Subcutaneous adipose tissue (tissue), 4 donors: ENCODE data around the gene F2RL3. TPM values are rescaled to one million over a fixed set of nuclear protein-coding genes. Genes with fewer than 3 reads are reported as not detected.

Experiments used
- CTCF ChIP-seq: fragments of 450-650 bp; IDR thresholded peaks from one replicate; pipeline ENCODE4 v1.5.1; 2016; ENCODE audit warnings: low read depth, mild to moderate bottlenecking, control low read depth, antibody characterized with exemption, moderate library complexity
- total RNA-seq, 4 donors: library from RNA; depleted of rRNA; stranded (reverse); fragments of >200 nt; gene quantifications; one replicate each; pipeline ENCODE4 v1.1.0, GENCODE V29; 2016

Gene F2RL3
- total RNA-seq, 4 donors from 2014 or later = 2.5 to 24.1 (median 10.6) TPM

DNA sequence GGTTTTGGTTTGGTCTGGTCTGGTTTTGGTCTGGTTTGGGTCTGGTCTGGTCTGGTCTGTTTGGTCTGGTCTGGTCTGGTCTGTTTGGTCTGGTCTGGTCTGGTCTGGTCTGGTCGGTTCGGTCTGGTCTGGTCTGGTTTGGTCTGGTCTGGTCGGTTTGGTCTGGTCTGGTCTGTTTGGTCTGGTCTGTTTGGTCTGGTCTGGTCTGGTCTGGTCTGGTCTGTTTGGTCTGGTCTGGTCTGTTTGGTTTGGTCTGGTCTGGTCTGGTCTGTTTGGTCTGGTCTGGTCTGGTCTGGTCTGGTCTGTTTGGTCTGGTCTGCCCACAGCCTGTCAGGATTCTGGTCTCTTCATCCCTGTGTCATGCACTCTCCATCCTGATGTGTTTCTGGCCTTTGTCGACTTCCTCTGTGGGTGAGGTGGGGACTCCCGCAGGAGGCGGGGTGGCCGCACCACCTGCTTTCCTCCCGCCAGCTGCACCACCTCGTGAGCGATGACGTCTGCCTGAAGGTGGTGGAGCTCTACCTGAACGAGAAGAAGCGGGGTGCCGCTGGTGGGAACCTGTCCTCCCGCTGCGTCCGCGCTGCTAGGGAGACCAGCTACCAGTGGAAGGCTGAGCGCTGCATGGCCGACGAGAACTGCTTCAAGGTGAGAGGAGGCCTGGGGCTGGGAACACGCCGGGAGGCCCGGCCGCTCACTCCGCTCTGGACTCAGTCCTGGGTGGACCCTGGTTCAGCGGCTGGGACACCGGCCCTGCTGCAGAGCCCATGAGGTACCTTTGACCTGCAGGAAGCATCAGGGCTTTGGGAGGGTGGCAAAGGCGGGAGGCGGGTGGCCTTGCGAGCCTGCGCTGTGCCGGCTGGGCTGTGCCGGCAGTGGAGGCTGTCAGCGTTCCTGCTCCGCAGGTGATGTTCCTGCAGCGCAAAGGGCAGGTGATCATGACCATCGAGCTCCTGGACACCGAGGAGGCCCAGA, 12.9 kb upstream of the F2RL3 start:
- no peak for TF ChIP-seq CTCF

DNA sequence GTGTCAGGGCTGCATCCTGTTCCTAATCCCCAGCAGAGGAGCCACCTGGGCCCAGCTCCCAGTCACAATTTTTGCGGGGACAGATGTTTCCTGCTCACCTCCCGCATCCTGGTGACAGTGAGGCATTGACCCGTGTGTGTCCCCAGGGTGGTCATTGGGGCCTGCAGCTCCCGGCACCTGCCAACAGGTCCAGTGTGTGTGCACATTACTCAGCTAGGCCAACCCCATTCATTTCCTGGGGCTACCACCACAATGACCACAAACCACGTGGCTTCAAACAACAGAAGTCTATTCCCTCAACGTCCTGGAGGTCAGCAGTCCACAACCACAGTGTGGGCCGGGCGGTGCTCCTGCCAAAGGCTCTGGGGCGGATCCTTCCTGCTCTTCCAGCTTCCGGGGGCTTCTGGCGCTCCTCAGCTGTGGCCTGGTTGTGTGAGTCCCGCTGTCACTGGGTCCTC, 11.9 kb upstream of the F2RL3 start:
- no peak for TF ChIP-seq CTCF

DNA sequence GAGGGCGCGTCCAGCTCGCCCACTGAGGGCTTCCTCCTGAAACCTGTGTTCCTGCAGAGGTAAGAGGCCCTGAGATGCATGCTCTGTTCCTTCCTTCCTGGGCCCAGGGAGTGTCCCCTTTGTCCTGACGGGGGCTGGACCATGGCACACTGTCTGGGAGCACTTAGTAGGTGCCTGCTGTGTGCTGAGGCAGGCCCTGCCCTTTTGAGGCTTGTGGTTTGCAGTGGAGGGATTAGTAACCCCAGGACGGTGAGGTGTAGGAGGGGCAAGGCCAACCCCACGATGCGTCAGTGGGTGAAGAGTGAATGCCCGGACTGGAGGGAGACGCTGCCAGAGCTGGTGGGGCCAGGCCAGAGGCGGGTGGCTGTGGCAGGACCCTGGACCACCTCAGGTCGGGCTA, 11.2 kb upstream of the F2RL3 start:
- TF ChIP-seq CTCF = no peak

GRCh38 chr19:16878181-16878965, 10.4 kb upstream of the F2RL3 start:
- no peak for TF ChIP-seq CTCF

DNA sequence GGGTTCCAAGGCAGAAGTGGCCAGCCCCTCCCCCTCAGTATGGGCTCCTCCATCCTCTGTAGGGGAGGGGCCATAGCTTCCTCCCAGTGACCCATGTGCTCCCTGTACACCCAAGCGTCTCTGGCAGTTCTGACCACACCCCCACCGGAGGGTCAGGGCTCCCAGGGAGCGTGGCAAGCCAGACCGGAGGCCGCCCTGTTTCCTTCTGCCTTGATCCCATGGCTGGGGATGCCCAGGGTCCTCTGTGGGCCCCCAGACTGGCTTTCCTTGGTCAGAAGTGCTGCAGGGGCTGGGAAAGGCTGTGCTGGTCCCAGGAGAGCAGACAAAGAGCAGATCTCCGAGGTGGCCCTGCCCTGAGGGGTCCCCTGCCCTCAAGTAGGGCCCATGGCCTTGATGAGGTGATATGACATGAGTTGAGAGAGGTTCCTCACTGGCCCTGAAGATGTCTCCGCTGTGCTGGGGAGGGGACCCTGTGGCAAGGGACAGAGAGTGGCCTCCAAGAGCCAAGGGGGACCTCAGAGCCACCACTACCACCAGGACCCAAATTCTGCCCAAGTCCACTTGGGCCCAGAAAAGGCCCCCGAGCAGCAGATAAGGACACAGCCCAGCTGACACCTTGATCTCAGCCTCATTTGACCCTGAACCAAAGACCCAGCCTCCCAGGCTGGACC, 7.8 kb upstream of the F2RL3 start:
- TF ChIP-seq CTCF = no peak

DNA sequence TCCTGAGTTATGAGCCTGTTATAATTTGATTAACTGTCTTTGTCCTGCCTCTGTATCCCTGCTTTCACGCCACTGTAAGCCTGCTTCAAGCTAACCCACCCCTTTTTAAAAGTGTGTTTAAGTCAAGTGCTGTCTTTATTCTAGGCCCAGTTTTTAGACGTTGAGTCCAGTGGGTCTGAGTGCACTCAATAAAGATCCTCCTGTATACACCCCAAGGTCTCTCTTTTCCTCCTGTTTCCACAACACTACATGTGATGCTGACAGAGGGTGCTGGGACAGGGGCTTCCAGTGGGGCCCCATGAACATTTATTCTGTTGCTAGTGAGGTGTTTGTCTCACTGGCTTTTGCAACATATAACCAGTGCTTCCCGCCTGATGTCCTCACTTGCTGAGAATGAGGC, 6.7 kb upstream of the F2RL3 start:
- TF ChIP-seq CTCF = no peak
